Neuron (in vitro differentiated cells): ENCODE data around the gene SPATA31C1.

Experiments used
- H2AFZ ChIP-seq: one replicate; pipeline ENCODE4 v1.6.1; 2013; ENCODE audit warnings: low read depth, mild to moderate bottlenecking, inconsistent platforms, low read length, moderate library complexity
- H3K27me3 ChIP-seq: one replicate; pipeline ENCODE4 v1.6.1; 2013; ENCODE audit warnings: low read length; ENCODE audit not compliant: insufficient read depth
- H3K36me3 ChIP-seq: one replicate; pipeline ENCODE4 v1.6.1; 2013; ENCODE audit warnings: low read length; ENCODE audit not compliant: insufficient read depth
- H3K4me1 ChIP-seq: one replicate; pipeline ENCODE4 v1.6.1; 2013; ENCODE audit warnings: low read length; ENCODE audit not compliant: insufficient read depth
- H3K4me3 ChIP-seq: 2 replicates; pipeline ENCODE4 v1.5.1; 2013; ENCODE audit warnings: mild to moderate bottlenecking, low read length, moderate library complexity
- H3K9me3 ChIP-seq: one replicate; pipeline ENCODE4 v1.6.1; 2013; ENCODE audit warnings: low read length

Gene SPATA31C1

GRCh38 chr9:87880683-87881082 lies 37.1 kb upstream of the SPATA31C1 start:
- Histone ChIP-seq H3K9me3 (no peaks in the 10 kb centered on the region), H3K36me3 (no peaks in the 10 kb centered on the region), H3K4me1 (no peaks in the 10 kb centered on the region), H3K27me3 (no peaks in the 10 kb centered on the region), H3K4me3 (no peak overlapping the region), H2AFZ (no peak overlapping the region)

GRCh38 chr9:87882627-87883026 lies 35.1 kb upstream of the SPATA31C1 start, which contains the start of gene SPATA31E1:
TSS of gene SPATA31E1 (plus strand) at chr9:87882877. CDS start at chr9:87882892, 15 bp downstream.
- H3K36me3 ChIP-seq = no peaks in the 10 kb centered on the region
- H3K4me3 ChIP-seq = no peak within 1 kb of the TSS
- H3K27me3 ChIP-seq = no peaks in the 10 kb centered on the region
- H2AFZ ChIP-seq = no peak within 1 kb of the TSS
- no peaks in the 10 kb centered on the region for H3K4me1 ChIP-seq
- H3K9me3 ChIP-seq = no peaks in the 10 kb centered on the region

- Histone ChIP-seq H2AFZ (no peak overlapping the region), H3K9me3 (no peaks in the 10 kb centered on the region), H3K4me1 (no peaks in the 10 kb centered on the region), H3K4me3 (no peak overlapping the region), H3K27me3 (no peaks in the 10 kb centered on the region), H3K36me3 (no peaks in the 10 kb centered on the region)
Measured at GRCh38 chr9:87883274-87883673, 34.5 kb upstream of the SPATA31C1 start.

GRCh38 chr9:87883990-87884389 lies 33.8 kb upstream of the SPATA31C1 start:
- H3K9me3 ChIP-seq = no peaks in the 10 kb centered on the region
- H2AFZ ChIP-seq = no peak overlapping the region
- H3K4me1 ChIP-seq = no peaks in the 10 kb centered on the region
- H3K36me3 ChIP-seq = no peaks in the 10 kb centered on the region
- H3K4me3 ChIP-seq = no peak overlapping the region
- no peaks in the 10 kb centered on the region for H3K27me3 ChIP-seq

- Histone ChIP-seq H3K36me3 (no peaks in the 10 kb centered on the region), H3K27me3 (no peaks in the 10 kb centered on the region), H3K4me3 (no peak overlapping the region), H2AFZ (no peak overlapping the region), H3K4me1 (no peaks in the 10 kb centered on the region), H3K9me3 (no peaks in the 10 kb centered on the region)
Measured at GRCh38 chr9:87884578-87885459, 32.9 kb upstream of the SPATA31C1 start.

- no peak overlapping the region for H2AFZ ChIP-seq
- H3K4me1 ChIP-seq = no peaks in the 10 kb centered on the region
- no peaks in the 10 kb centered on the region for H3K9me3 ChIP-seq
- no peaks in the 10 kb centered on the region for H3K36me3 ChIP-seq
- no peak overlapping the region for H3K4me3 ChIP-seq
- no peaks in the 10 kb centered on the region for H3K27me3 ChIP-seq
Measured at GRCh38 chr9:87885484-87886189, 32.1 kb upstream of the SPATA31C1 start.

- Histone ChIP-seq H3K4me3 (no peak overlapping the region), H3K4me1 (no peaks in the 10 kb centered on the region), H2AFZ (no peak overlapping the region), H3K9me3 (no peaks in the 10 kb centered on the region), H3K27me3 (no peaks in the 10 kb centered on the region), H3K36me3 (no peaks in the 10 kb centered on the region)
Measured at GRCh38 chr9:87886210-87886932, 31.4 kb upstream of the SPATA31C1 start.

GRCh38 chr9:87886933-87887505 lies 30.7 kb upstream of the SPATA31C1 start:
- H3K9me3 ChIP-seq = no peaks in the 10 kb centered on the region
- H2AFZ ChIP-seq = no peak overlapping the region
- H3K4me3 ChIP-seq = no peak overlapping the region
- no peaks in the 10 kb centered on the region for H3K27me3 ChIP-seq
- H3K4me1 ChIP-seq = no peaks in the 10 kb centered on the region
- no peaks in the 10 kb centered on the region for H3K36me3 ChIP-seq

- H3K4me3 ChIP-seq = no peak overlapping the region
- H3K36me3 ChIP-seq = no peaks in the 10 kb centered on the region
- no peaks in the 10 kb centered on the region for H3K4me1 ChIP-seq
- H3K9me3 ChIP-seq = no peaks in the 10 kb centered on the region
- peaks cover under 1% of the 10 kb centered on the region for H3K27me3 ChIP-seq
- H2AFZ ChIP-seq = no peak overlapping the region
Measured at GRCh38 chr9:87887661-87888480, 29.9 kb upstream of the SPATA31C1 start.

GRCh38 chr9:87888501-87888900 lies 29.3 kb upstream of the SPATA31C1 start:
- H3K4me1 ChIP-seq = no peaks in the 10 kb centered on the region
- H3K27me3 ChIP-seq = peaks cover 2% of the 10 kb centered on the region
- H3K36me3 ChIP-seq = no peaks in the 10 kb centered on the region

GRCh38 chr9:87889065-87889881 lies 28.5 kb upstream of the SPATA31C1 start:
- no peaks in the 10 kb centered on the region for H3K9me3 ChIP-seq
- no peak overlapping the region for H2AFZ ChIP-seq
- no peak overlapping the region for H3K4me3 ChIP-seq
- H3K4me1 ChIP-seq = no peaks in the 10 kb centered on the region
- peaks cover 2% of the 10 kb centered on the region for H3K27me3 ChIP-seq
- H3K36me3 ChIP-seq = no peaks in the 10 kb centered on the region

More at GRCh38 chr9:87888501-87888900, 29.3 kb upstream of the SPATA31C1 start:
- H3K9me3 ChIP-seq = no peaks in the 10 kb centered on the region
- H3K4me3 ChIP-seq = no peak overlapping the region
- no peak overlapping the region for H2AFZ ChIP-seq
